Non-pigmented ciliary epithelial cell (primary cell): ENCODE results near the gene ARHGAP24.

ENCODE experiments used
- DNase-seq: peaks from one replicate; pipeline ENCODE4 v3.0.0-alpha.2; 2010; ENCODE audit warnings: low read depth

ARHGAP24 gene

GRCh38 chr4:85697854-85698253 is 222.9 kb downstream of the ARHGAP24 start:
- no peak for DNase-seq

GRCh38 chr4:85700362-85700761 is 225.4 kb downstream of the ARHGAP24 start:
- DNase-seq, result no peak

GRCh38 chr4:85701861-85702321 is 226.9 kb downstream of the ARHGAP24 start:
- no peak for DNase-seq

- no peak for DNase-seq
These were observed 228.1 kb downstream of the ARHGAP24 start for GRCh38 chr4:85703096-85703495.

- no peak for DNase-seq
These were observed 232.7 kb downstream of the ARHGAP24 start for GRCh38 chr4:85707611-85708010.

GRCh38 chr4:85708468-85708867 is 233.5 kb downstream of the ARHGAP24 start:
- DNase-seq, result no peak

GRCh38 chr4:85713005-85713404 is 238.1 kb downstream of the ARHGAP24 start:
- DNase-seq, result no peak

GRCh38 chr4:85715991-85716737 is 241.2 kb downstream of the ARHGAP24 start:
- DNase-seq, result no peak

GRCh38 chr4:85717351-85717750 is 242.4 kb downstream of the ARHGAP24 start:
- no peak for DNase-seq

- no peak for DNase-seq
These were observed 242.9 kb downstream of the ARHGAP24 start for GRCh38 chr4:85717847-85718246.

GRCh38 chr4:85720735-85721134 is 245.8 kb downstream of the ARHGAP24 start:
- no peak for DNase-seq

- no peak for DNase-seq
These were observed 247.5 kb downstream of the ARHGAP24 start for GRCh38 chr4:85722401-85722800.

GRCh38 chr4:85722807-85723206 is 247.9 kb downstream of the ARHGAP24 start:
- no peak for DNase-seq

- DNase-seq, result no peak
These were observed 250.0 kb downstream of the ARHGAP24 start for GRCh38 chr4:85724791-85725563.

- DNase-seq, result no peak
These were observed 250.8 kb downstream of the ARHGAP24 start for GRCh38 chr4:85725721-85726170.

GRCh38 chr4:85726555-85726954 is 251.6 kb downstream of the ARHGAP24 start:
- no peak for DNase-seq

GRCh38 chr4:85728464-85728863 is 253.5 kb downstream of the ARHGAP24 start:
- no peak for DNase-seq

- no peak for DNase-seq
These were observed 257.2 kb downstream of the ARHGAP24 start for GRCh38 chr4:85732124-85732523.

- DNase-seq, result no peak
These were observed 258.8 kb downstream of the ARHGAP24 start for GRCh38 chr4:85733798-85734197.

- DNase-seq, result no peak
These were observed 259.5 kb downstream of the ARHGAP24 start for GRCh38 chr4:85734424-85734831.

- DNase-seq, result no peak
These were observed 261.6 kb downstream of the ARHGAP24 start for GRCh38 chr4:85736571-85736970.

GRCh38 chr4:85737254-85737653 is 262.3 kb downstream of the ARHGAP24 start:
- no peak for DNase-seq

GRCh38 chr4:85738721-85739120 is 263.8 kb downstream of the ARHGAP24 start:
- no peak for DNase-seq
